OCI-LY7 (cell line): Measurements from ENCODE around the gene SGTA.

ENCODE experiments used
- CTCF ChIP-seq: fragments of 200-600 bp; sonication (generic); conservative IDR thresholded peaks from 2 replicates; pipeline ENCODE4 v1.5.1; 2014; ENCODE audit warnings: mild to moderate bottlenecking, antibody characterized with exemption, low read length, moderate library complexity, mixed read lengths
- EZH2phosphoT487 ChIP-seq: fragments of 200-600 bp; sonication (generic); IDR thresholded peaks from 2 replicates; pipeline ENCODE4 v1.6.1; 2018; ENCODE audit warnings: low read depth, borderline replicate concordance, mild to moderate bottlenecking, mixed run types, antibody characterized with exemption, low read length, moderate library complexity, mixed read lengths

GRCh38 chr19:2805991-2806649 lies 23.0 kb upstream of the SGTA start:
- TF ChIP-seq CTCF (no peak), EZH2phosphoT487 (no peak)
